Epithelial cell of umbilical artery (primary cell): ENCODE results near the gene IRF2BP1. TPM values are rescaled to one million over a fixed set of nuclear protein-coding genes. Genes with fewer than 3 reads are reported as not detected.

Source experiments
- total RNA-seq: library from RNA; depleted of rRNA; stranded (reverse); fragments of >200 nt; gene quantifications from 2 replicates; pipeline ENCODE4 v1.2.3, GENCODE V29; 2014

The IRF2BP1 gene
- total RNA-seq: 21.1 and 22.2 TPM in 2 replicates

GRCh38 chr19:45885556-45886426 is at the start of gene IRF2BP1:
Gene IRF2BP1, minus strand, starts transcription at chr19:45886141. Its CDS starts 367 bp downstream, at chr19:45885774.

DNA sequence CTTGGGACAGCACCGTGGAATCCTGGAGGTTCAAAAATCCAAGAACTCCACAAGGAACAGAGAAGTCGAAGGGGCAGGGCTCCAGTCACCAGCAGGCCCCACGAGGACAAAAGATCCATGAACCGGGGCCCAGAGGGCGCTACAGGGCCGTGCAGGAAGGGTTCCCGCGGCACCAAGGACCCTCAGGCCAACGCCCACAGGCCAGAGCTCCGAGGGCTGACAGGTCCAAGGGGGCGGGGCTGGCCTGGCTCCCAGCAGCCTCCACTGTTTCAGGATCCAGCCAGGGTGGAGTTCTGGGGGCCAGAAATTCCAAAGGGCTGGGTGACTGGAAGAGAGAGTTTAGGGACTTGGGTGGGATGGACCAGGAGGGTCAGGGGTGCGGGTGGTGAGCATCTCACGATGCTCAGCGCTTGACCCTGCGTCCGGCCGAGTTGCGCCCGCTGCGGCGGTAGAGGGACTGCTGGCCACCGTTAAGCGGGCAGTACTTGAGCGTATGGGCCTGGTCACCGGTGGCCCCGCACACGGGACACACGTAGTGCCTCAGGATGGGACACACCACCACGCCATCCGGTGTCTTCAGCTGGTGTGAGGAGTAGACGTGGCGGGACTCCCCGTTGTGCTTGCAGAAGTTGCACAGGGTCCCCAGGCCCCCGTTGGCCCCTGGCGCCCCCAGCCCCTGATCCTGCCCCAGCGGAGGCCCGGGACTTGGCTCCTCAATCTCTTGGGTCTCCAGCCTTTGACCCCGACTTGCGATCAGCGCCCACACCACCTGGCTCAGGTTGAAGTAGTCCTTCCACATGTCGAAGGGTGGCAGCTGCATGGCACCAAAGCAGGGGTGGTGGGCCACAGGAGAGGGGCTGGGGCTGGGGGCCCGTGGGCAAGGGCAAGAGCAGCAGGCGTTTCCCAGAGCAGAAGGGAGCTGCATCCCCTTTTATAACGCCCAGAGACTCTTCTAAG is 28.2 kb upstream of the IRF2BP1 start, which contains the start of gene NANOS2:
NANOS2 (minus strand) TSS at position 905 of the 957 bp plus-strand sequence; CDS start at position 820, 85 bp downstream.

GRCh38 chr19:45901912-45902650 is 16.1 kb upstream of the IRF2BP1 start, which contains the start of gene MYPOP:
Gene MYPOP, minus strand, starts transcription at chr19:45902613. Its CDS starts 840 bp downstream, at chr19:45901773.

DNA sequence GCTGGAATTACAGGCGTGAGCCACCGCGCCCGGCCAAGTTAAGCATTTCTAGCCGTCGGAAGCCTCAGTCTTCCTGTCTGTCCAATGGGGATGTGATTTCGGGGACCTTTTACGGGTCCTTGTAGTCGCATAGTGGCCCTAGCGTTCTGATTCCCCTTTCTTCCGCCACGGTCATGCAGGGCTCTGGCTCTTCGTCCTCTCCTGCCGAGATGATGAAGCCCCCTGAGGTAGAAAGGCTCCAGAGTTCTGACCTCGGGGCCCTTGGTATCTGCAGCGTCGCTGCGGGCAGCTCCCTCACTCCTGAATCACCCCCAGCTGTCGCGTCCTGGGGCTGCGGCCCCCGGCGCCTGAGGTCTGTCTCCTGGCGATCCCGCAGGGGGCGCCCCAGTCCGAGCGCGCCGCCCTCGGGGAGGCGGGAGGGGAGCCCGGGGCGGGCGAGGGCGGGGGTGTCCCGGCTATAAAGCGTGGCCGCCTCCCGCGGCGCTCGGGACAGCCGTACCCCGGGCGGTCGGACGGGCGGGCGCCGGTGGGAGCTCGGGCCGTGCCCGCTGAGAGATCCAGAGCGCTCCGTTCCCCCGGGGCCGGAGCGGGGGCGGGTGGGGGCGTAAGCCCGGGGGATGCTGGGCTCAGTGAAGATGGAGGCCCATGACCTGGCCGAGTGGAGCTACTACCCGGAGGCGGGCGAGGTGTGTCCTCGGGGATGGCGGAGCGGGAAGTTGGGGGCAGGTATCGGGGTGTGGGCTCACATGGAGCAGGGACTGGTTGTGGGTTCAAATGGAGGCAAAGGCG is 21.9 kb downstream of the IRF2BP1 start, which contains the start of gene FOXA3:
FOXA3 (plus strand) TSS at position 487 of the 789 bp plus-strand sequence; CDS start at position 618, 131 bp downstream.

DNA sequence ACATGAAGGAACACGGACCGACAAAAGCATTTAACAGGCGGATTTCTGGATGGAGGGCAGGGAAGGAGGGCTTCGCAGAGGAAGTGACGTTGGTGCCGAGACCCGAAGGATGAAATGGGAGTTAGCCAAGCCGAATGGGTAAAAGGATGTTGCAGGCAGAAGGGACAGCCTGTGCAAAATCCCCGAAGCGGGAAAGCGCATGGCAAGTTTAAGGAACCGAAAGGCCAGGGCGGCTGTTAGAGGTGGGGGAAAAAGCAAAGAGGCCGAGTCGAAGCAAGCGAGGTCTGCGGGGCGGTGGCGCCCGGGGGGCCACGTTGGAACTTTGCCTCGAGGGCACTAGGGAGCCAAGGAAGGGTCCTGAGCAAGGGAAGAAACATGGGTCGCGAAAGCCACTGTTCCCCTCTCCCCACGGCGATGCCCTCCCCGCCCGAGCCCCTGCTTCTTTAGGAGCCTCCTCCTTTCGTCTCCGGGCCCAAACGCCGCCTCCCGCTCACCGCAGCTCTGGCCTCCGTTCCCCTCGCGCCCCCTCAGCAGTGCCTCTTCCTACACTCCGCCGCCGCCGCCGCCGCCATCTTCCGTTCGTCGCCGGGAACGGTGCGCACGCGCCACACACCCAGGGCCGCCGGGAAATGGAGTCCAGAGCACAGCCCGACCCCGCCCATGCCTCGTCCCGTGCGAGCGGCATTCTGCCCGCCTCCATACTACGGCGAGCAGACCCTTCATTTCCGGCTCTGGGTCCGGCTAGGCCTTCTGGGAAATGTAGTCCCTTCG is 23.2 kb downstream of the IRF2BP1 start, which contains the start of gene SYMPK:
SYMPK (minus strand) TSS at position 584 of the 771 bp plus-strand sequence. CDS start 8,652 bp downstream, outside the sequence.

Other genes starting within 250 kb of the IRF2BP1 start
- gene EML2, start 246.7 kb downstream of the IRF2BP1 start, total RNA-seq: 17.5 and 37.1 TPM in 2 replicates
- 0.15 TPM in 1 of 2 replicates, not detected in the other for gene GIPR, start 217.9 kb downstream of the IRF2BP1 start, total RNA-seq
- gene SNRPD2, start 194.2 kb downstream of the IRF2BP1 start, total RNA-seq: 461 and 713 TPM in 2 replicates
- gene QPCTL, start 193.5 kb downstream of the IRF2BP1 start, total RNA-seq: 16.7 and 26.0 TPM in 2 replicates
- gene FBXO46, start 155.2 kb downstream of the IRF2BP1 start, total RNA-seq: 4.3 and 5.5 TPM in 2 replicates
- not detected in 2 replicates for gene MEIOSIN, start 152.7 kb downstream of the IRF2BP1 start, total RNA-seq
- gene SIX5, start 116.9 kb downstream of the IRF2BP1 start, total RNA-seq: 4.9 and 5.8 TPM in 2 replicates
- gene DMPK, start 103.7 kb downstream of the IRF2BP1 start, total RNA-seq: 5.5 and 6.5 TPM in 2 replicates
- gene DMWD, start 93.3 kb downstream of the IRF2BP1 start, total RNA-seq: 18.5 and 20.1 TPM in 2 replicates
- 0.15 TPM in 1 of 2 replicates, not detected in the other for gene RSPH6A, start 70.8 kb downstream of the IRF2BP1 start, total RNA-seq
- 23.1 and 32.1 TPM in 2 replicates for gene SYMPK, start 23.0 kb downstream of the IRF2BP1 start, total RNA-seq
- under 0.01 TPM in 1 of 2 replicates, not detected in the other for gene FOXA3, start 21.8 kb downstream of the IRF2BP1 start, total RNA-seq
- gene MYPOP, start 16.5 kb upstream of the IRF2BP1 start, total RNA-seq: 1.1 and 1.6 TPM in 2 replicates
- gene NANOS2, start 28.6 kb upstream of the IRF2BP1 start, total RNA-seq: not detected in 2 replicates
- 2.1 and 3.2 TPM in 2 replicates for gene NOVA2, start 87.7 kb upstream of the IRF2BP1 start, total RNA-seq
- gene CCDC61, start 109.3 kb upstream of the IRF2BP1 start, total RNA-seq: 8.8 and 14.0 TPM in 2 replicates
- gene PGLYRP1, start 136.9 kb upstream of the IRF2BP1 start, total RNA-seq: not detected in 2 replicates
- 0.15 TPM in 1 of 2 replicates, not detected in the other for gene IGFL4, start 154.9 kb upstream of the IRF2BP1 start, total RNA-seq
- gene IGFL3, start 238.5 kb upstream of the IRF2BP1 start, total RNA-seq: 0.32 TPM in 1 of 2 replicates, not detected in the other